SK-N-SH treated with all-trans-retinoic acid at 6 μM for 48 hours (cell line): ENCODE results near the gene NEK10.

Experiments used
- ATAC-seq: fragments of 200-7000 bp; cut with Tn5 transposase; 3 replicates; pipeline ENCODE4 v1.9.1; 2020; ENCODE audit warnings: mild to moderate bottlenecking, moderate library complexity
- ARNTL ChIP-seq: fragments of 450-650 bp; formaldehyde crosslinking; IDR thresholded peaks from 2 replicates; pipeline ENCODE4 v1.5.0; 2020; ENCODE audit warnings: low read depth, mild to moderate bottlenecking, moderate library complexity, borderline replicate concordance
- BACH2 ChIP-seq: fragments of 250-450 bp; sonication (Bioruptor Pico); IDR thresholded peaks from 2 replicates; pipeline ENCODE4 v1.9.0; 2021; ENCODE audit warnings: mild to moderate bottlenecking, borderline replicate concordance
- CREB5 ChIP-seq: fragments of 250-450 bp; sonication (Bioruptor Pico); IDR thresholded peaks from 2 replicates; pipeline ENCODE4 v1.5.1; 2020; ENCODE audit warnings: low read depth, mild to moderate bottlenecking, moderate library complexity
- CSDC2 ChIP-seq: fragments of 250-450 bp; sonication (Bioruptor Pico); IDR thresholded peaks from 2 replicates; pipeline ENCODE4 v1.5.0; 2020; ENCODE audit warnings: mild to moderate bottlenecking, moderate library complexity
- CSRNP3 ChIP-seq: fragments of 250-450 bp; sonication (Bioruptor Pico); IDR thresholded peaks from 2 replicates; pipeline ENCODE4 v1.5.1; 2021; ENCODE audit warnings: mild to moderate bottlenecking, moderate library complexity
- ESRRG ChIP-seq: fragments of 250-450 bp; sonication (Bioruptor Pico); IDR thresholded peaks from 2 replicates; pipeline ENCODE4 v1.6.1; 2021; ENCODE audit warnings: mild to moderate bottlenecking
- GLIS3 ChIP-seq: fragments of 250-450 bp; sonication (Bioruptor Pico); IDR thresholded peaks from 2 replicates; pipeline ENCODE4 v1.5.0; 2020; ENCODE audit warnings: mild to moderate bottlenecking, moderate library complexity
- ISL1 ChIP-seq: fragments of 250-450 bp; sonication (Bioruptor Pico); IDR thresholded peaks from 2 replicates; pipeline ENCODE4 v2.1.2; 2022; ENCODE audit warnings: mild to moderate bottlenecking, moderate library complexity
- POU6F1 ChIP-seq: fragments of 250-450 bp; sonication (Bioruptor Pico); IDR thresholded peaks from 2 replicates; pipeline ENCODE4 v1.8.0; 2021; ENCODE audit warnings: low read depth, mild to moderate bottlenecking, moderate library complexity, borderline replicate concordance
- PPARA ChIP-seq: fragments of 250-450 bp; sonication (Bioruptor Pico); IDR thresholded peaks from 2 replicates; pipeline ENCODE4 v1.5.0; 2020; ENCODE audit warnings: mild to moderate bottlenecking, borderline replicate concordance
- RARB ChIP-seq: fragments of 250-450 bp; sonication (Bioruptor Pico); IDR thresholded peaks from 2 replicates; pipeline ENCODE4 v1.8.0; 2021; ENCODE audit warnings: mild to moderate bottlenecking, moderate library complexity
- SNAI2 ChIP-seq: fragments of 250-450 bp; sonication (Bioruptor Pico); IDR thresholded peaks from 2 replicates; pipeline ENCODE4 v1.5.0; 2020; ENCODE audit warnings: mild to moderate bottlenecking, moderate library complexity
- TCF4 ChIP-seq: fragments of 250-450 bp; sonication (Bioruptor Pico); IDR thresholded peaks from 2 replicates; pipeline ENCODE4 v1.8.0; 2021; ENCODE audit warnings: mild to moderate bottlenecking, moderate library complexity, borderline replicate concordance
- TOX ChIP-seq: fragments of 250-450 bp; sonication (Bioruptor Pico); IDR thresholded peaks from 2 replicates; pipeline ENCODE4 v1.8.0; 2021; ENCODE audit warnings: mild to moderate bottlenecking, moderate library complexity, borderline replicate concordance
- TSHZ2 ChIP-seq: fragments of 250-450 bp; sonication (Bioruptor Pico); IDR thresholded peaks from 2 replicates; pipeline ENCODE4 v1.5.0; 2020; ENCODE audit warnings: mild to moderate bottlenecking, moderate library complexity
- ZC3H10 ChIP-seq: fragments of 250-450 bp; sonication (Bioruptor Pico); IDR thresholded peaks from 2 replicates; pipeline ENCODE4 v1.5.1; 2021; ENCODE audit warnings: mild to moderate bottlenecking, moderate library complexity
- ZNF565 ChIP-seq: fragments of 450-650 bp; formaldehyde crosslinking; conservative IDR thresholded peaks from 2 replicates; pipeline ENCODE4 v1.5.0; 2020; ENCODE audit warnings: low read depth, mild to moderate bottlenecking, moderate library complexity
- ZNF70 ChIP-seq: fragments of 450-650 bp; formaldehyde crosslinking; IDR thresholded peaks from 2 replicates; pipeline ENCODE4 v1.5.0; 2020; ENCODE audit warnings: mild to moderate bottlenecking, moderate library complexity
- ZNF8 ChIP-seq: fragments of 450-650 bp; formaldehyde crosslinking; IDR thresholded peaks from 2 replicates; pipeline ENCODE4 v1.5.0; 2020; ENCODE audit warnings: mild to moderate bottlenecking, moderate library complexity

NEK10 gene

GRCh38 chr3:27216955-27217552 lies 152.1 kb downstream of the NEK10 start (continued):
- TF ChIP-seq TCF4 (CRISPR knock-in tag), result no peak

- TF ChIP-seq SNAI2 (CRISPR knock-in tag) (no peak), TCF4 (CRISPR knock-in tag) (no peak), ZNF70 (CRISPR knock-in tag) (no peak), TSHZ2 (no peak), ISL1 (CRISPR knock-in tag) (no peak)
- TF ChIP-seq, all 23 proteins: peak for 0
- no peak; the same call in 2 of the 3 replicates for ATAC-seq
Observed at GRCh38 chr3:27216295-27216855, 152.8 kb downstream of the NEK10 start.

- TF ChIP-seq ZC3H10 (no peak), ZNF8 (CRISPR knock-in tag) (no peak), TCF4 (CRISPR knock-in tag) (no peak)
- TF ChIP-seq, all 23 proteins: peak for 0
- ATAC-seq, result no peak
Observed at GRCh38 chr3:27213450-27213849, 155.7 kb downstream of the NEK10 start.

GRCh38 chr3:27209617-27210264 lies 159.4 kb downstream of the NEK10 start:
- no peak for ATAC-seq
- TF ChIP-seq ARNTL (no peak), PPARA (CRISPR knock-in tag) (no peak), GLIS3 (CRISPR knock-in tag) (no peak), ZNF565 (CRISPR knock-in tag) (no peak), RARB (CRISPR knock-in tag) (no peak), BACH2 (CRISPR knock-in tag) (no peak), POU6F1 (no peak), ZNF70 (CRISPR knock-in tag) (no peak), TOX (CRISPR knock-in tag) (no peak), ESRRG (no peak), CSDC2 (CRISPR knock-in tag) (no peak), CREB5 (CRISPR knock-in tag) (no peak), TSHZ2 (no peak), CSRNP3 (CRISPR knock-in tag) (no peak)
- TF ChIP-seq, all 23 proteins: peak for 0
